Activated T-helper 1 cell treated with Interleukin-2 at 50 U/mL for 16 hours (primary cell): ENCODE measurements around the gene LAMA3.

Experiments
- DNase-seq: peaks from one replicate; pipeline ENCODE4 v3.0.0-alpha.2; 2020; ENCODE audit warnings: low read depth

The LAMA3 gene

DNA sequence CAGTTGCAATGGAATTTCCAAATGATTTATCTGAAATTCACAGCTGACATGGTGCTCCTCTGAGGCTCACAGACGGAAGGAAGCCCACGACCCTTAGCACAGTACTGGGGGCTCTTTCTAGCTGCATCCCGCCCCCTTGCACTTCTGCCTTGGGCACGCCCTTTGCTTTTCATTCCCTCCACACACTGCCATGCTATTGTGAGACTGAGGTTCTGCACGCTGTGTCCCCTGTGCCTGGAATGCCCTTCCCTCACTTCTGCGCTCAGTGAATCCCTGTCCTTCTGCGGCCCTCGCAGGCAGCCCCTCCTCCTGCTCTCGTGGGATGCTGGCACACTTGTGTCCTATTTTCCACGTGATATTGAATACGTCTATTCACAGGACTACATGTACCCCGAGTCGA is 189.9 kb downstream of the LAMA3 start:
- no peak for DNase-seq

DNA sequence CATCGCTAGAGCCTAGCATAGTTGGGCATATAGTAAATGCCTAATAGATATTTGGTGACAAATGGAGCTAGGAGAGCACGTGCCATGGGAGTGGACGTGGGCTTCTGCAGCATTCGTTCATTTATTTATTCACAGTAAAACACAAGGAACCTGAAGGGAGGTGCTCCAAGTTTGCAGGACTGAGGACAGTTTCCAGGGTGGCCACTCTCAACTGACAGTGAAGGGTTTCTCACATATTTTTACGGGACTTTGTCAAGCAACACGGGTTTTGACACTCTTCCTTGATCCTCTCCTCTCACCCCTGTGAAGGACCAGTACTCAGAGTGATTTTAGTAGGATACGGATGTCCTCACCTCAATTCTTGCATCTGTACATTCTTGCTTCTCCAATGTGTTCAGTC is 190.3 kb downstream of the LAMA3 start:
- no peak for DNase-seq

DNA sequence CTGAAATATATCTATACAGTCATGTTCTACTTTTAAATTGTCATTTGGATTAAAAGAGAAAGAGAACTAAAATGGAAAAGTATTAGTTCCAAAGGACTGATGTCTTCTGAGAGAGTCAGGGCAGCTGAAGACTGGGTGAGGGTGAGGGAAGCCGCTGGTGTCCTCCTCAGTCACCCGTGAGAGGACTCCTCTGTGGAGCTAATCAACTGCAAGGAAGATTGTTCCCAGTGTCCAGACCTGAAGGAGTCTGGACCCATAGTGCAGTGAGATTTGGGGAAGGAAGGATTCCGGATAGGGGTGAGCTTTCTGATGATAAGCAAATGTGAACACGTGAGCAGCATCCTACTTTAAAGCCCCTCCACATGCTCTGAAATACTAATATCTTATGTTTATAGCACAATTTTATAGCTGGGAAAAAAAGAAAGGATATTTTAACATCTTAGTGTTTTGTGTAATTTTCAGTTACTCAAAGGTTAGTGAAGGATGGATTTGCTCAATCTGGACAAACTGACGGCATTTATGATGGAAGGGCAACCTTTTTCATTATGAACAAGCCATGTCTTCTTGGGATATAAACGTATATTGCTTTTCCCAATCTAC is 190.8 kb downstream of the LAMA3 start:
- DNase-seq, result no peak

- DNase-seq, result no peak
These were observed 191.8 kb downstream of the LAMA3 start for GRCh38 chr18:23880931-23881617.

DNA sequence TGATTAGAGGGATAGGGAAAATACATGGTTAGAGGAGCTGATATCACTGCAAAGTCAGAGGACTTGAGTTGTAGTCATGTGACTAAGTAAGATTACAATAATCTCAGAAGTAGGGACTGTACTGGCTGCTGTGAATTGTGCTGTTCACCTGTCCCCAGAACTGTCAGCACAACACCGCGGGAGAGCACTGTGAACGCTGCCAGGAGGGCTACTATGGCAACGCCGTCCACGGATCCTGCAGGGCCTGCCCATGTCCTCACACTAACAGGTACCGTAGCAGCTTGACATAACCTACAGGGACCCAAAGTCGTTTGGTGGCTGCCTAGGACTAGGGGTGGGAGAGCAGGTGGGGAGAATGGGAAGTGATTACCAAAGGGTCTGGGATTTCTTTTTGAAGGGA is 192.5 kb downstream of the LAMA3 start:
- DNase-seq, result no peak

GRCh38 chr18:23882616-23883276 is 193.5 kb downstream of the LAMA3 start:
- no peak for DNase-seq

GRCh38 chr18:23883277-23883790 is 194.1 kb downstream of the LAMA3 start:
- no peak for DNase-seq

DNA sequence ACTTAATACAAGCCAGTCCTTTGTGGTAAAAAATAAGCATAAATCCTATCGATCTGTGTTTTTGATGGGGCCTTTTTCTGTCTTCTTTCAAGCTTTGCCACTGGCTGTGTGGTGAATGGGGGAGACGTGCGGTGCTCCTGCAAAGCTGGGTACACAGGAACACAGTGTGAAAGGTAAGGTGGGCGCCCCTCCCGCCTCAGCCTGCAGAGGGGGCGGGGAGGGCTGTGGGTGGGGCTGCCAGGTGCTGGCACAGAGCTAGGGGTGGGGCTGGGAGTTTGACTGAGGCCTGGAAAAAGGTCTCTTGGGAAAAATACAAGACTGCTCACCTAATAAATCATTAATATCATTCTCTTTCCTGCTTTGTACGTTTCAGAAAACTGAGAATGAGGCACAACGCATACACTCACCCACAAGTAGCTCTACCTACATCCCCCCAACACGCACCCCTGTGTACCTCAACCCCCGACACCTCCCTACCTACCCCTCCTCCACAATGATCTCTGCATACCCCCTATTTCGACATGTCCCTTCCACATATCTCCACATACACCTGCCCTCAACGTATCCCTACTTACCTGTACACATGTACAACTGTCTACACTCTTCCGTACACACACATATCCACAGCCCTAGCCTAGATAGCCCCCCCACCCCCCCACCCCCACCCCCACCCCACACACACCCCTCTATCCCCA is 195.6 kb downstream of the LAMA3 start:
- no peak for DNase-seq

DNA sequence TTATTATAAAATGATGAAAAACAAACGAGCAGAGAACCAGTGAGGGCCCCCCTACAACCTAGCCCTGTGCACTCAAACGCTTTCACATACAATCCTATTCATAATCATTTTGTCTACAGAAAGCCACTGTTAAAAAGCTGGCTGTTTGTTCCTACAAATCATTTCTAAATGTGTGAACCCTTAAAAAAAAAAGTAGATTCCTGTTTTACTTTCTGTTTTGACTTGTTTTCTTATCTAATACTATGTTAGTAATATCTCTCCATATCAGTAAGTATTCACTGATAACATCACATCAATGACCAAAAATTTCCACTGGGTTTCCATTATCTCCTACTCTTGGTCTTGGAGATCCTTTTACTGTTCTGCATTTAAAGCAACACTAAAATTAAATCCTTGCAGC is 196.5 kb downstream of the LAMA3 start:
- no peak for DNase-seq

DNA sequence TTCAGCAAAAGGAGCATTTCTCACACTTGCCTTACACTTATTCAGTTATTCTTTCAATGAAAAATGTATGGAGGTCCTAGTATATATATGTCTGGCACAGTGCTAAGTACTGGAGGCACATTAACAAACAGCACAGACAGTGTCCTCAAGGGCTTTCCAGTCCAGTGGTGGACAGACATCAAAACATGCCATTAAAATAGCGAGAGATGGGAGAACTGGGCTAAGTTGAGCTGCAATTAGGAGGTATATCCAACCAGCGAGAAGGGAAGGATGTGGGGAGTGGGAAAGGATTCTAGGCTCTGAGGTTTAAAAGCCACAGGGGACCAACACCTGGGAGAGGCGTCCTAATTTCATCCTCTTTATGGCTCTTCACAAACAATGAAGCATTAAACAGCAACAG is 197.8 kb downstream of the LAMA3 start:
- DNase-seq, result no peak

GRCh38 chr18:23887493-23887892 is 198.2 kb downstream of the LAMA3 start:
- DNase-seq, result no peak

DNA sequence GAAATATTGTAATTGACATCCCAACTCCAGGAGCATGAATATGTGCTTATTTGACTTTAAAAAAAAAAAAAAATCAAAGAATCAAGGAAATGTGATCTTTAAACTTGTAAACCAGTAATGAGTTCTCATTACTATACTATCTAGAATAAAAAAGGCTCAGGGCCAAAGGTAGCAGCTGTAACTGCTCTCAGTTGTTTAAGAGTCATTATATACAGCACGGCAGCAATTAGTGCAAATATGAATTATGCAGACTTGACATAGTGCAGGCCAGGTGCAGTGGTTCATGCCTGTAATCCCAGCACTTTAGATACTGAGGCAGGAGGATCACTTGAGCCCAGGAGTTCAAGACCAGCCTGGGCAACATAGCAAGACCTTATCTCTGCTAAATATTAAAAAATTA is 199.6 kb downstream of the LAMA3 start:
- DNase-seq, result no peak

- no peak for DNase-seq
These were observed 200.7 kb downstream of the LAMA3 start for GRCh38 chr18:23889907-23890306.

DNA sequence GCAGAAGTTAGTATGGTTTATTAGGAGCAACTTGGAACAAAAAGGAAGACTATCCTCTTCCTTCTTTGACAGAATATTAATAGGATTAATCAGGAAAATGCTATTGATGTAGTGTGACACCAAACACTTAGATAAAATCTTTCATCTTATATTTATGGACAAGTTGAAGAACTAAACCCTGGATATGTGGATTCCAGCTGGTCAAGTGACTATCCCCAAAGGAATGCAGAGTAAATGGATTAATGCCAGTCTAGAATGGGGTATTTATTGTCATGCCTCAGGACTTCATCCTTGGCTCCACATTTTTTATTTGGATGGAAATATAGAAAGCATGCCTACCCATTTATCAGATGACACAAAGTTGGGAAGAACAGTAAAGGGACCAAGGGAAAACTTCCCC is 201.3 kb downstream of the LAMA3 start:
- DNase-seq, result no peak

DNA sequence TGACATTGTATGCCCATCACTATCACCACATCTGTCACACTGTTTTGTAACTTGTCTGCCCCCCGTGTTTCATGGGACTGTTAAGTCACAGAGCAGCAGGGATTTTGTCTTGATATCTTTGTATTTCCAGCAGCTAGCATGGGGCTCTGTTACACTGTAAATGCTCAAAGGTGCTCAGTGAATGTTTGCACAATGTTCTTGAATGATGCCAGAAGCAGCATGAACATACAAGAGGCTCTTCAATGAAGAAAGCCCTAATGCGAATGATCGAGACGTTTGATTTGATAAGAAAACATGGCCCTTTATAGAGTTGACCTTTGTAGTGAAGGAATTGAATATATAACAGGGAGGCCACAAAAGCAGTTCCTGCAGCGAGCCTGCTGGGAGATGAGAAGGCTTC is 204.4 kb downstream of the LAMA3 start:
- DNase-seq, result no peak

DNA sequence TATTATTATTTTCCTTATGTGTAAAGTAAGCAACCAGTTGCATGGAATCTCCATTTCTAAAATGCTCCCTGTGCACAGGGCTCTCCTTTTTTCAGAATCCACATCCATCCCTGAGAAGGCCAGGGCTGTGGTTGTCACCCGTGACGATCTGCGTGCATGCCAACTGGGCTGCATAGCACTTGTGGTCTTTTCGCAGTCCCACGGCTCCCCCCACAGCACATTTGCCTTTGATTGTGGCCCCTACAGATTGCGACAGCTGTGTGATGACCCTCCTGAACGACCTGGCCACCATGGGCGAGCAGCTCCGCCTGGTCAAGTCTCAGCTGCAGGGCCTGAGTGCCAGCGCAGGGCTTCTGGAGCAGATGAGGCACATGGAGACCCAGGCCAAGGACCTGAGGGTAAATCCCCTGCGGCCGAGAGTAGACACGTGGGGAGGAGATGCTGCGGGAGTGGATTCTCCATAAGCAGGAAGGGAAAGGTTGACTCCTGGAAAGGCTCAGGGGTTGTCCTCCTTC is 205.5 kb downstream of the LAMA3 start:
- no peak for DNase-seq

GRCh38 chr18:23897291-23897690 is 208.0 kb downstream of the LAMA3 start:
- DNase-seq, result no peak

- no peak for DNase-seq
These were observed 208.5 kb downstream of the LAMA3 start for GRCh38 chr18:23897733-23898132.

GRCh38 chr18:23900994-23901393 is 211.7 kb downstream of the LAMA3 start:
- DNase-seq, result no peak

GRCh38 chr18:23902396-23902795 is 213.1 kb downstream of the LAMA3 start:
- no peak for DNase-seq

DNA sequence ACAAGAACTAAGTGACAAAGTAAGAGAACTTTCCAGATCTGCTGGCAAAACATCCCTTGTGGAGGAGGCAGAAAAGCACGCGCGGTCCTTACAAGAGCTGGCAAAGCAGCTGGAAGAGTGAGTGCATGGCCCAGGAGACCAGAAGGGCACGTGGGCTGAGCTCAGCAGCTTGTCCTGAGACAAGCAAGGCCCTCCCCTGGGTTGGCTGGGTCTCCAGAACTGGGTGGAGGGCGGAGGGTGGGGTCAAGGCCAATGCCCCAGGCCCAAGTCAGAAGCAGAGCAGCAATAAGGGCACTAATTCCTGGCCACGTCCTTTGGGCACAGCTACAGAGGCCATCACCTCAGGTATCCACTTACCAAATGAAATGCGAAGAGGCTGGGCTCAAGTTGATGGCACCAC is 214.7 kb downstream of the LAMA3 start:
- DNase-seq, result no peak

DNA sequence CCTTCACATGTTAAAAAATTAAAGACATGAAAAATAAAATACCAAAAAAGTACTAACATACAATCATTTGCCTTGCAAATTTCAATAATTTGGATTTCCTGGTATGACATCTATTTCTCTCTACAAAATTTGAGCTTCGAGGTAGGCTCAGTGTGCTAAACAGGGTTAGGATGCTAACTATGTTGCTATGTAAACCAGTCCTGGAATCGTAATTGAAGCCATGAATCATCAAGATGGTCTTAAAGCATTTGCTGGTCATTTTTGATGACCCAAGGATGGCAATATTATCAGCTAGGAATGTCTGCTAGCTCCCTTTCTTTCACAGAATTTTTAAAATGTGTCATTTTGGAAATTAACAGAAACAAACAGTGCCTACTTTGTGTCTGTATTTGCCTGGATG is 217.4 kb downstream of the LAMA3 start:
- no peak for DNase-seq

DNA sequence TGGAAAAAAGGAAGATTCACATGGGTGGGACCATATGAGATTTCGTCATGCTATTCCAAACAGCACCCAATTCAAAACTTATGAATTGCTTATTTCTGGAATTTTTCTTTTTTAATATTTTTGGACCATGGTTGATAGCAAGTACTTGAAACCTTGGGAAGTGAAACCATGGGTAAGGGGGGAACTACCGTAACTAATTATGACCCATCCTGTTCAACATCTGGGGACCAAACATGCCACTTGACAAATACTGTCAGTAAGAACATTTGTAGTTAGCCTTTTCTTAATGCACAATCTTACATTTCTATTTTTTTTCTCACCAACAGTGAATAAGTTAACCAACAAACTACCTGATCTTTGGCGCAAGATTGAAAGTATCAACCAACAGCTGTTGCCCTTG is 219.6 kb downstream of the LAMA3 start:
- DNase-seq, result no peak
